Measurements from ENCODE around the gene NOL12.
"Not testable (repeated sequence)": the region's sequence is repeated elsewhere in the genome, so short reads cannot be mapped to it uniquely, and the experiment has no call there.

NOL12 gene

GRCh38 chr22:37677493-37677974, 8.6 kb upstream of the NOL12 start:
- Mint-ChIP-seq H3K27me3 (no peaks in the 10 kb centered on the region), H3K36me3 (ENCODE audit: insufficient read depth) (peaks cover 18% of the 10 kb centered on the region), H3K9me3 (no peaks in the 10 kb centered on the region), H3K27ac (ENCODE audit: low read depth) (peak overlapping the region; percentile 94), H3K4me3 (peak overlapping the region; percentile 88), H3K4me1 (peaks cover 49% of the 10 kb centered on the region)
- DNase-seq (ENCODE audit: low spot score in 2 of 2) (no peak), ATAC-seq (replicated peaks; ENCODE audit: extremely low read depth, poor library complexity, severe bottlenecking) (peak; percentile 74)

- DNase-seq (ENCODE audit: low spot score in 2 of 2) (no peak), ATAC-seq (replicated peaks; ENCODE audit: extremely low read depth, poor library complexity, severe bottlenecking) (no peak)
- peaks cover 18% of the 10 kb centered on the region for H3K36me3 Mint-ChIP-seq (ENCODE audit: insufficient read depth)
- no peak overlapping the region for H3K4me3 Mint-ChIP-seq
- peaks cover 48% of the 10 kb centered on the region for H3K4me1 Mint-ChIP-seq
- no peaks in the 10 kb centered on the region for H3K27me3 Mint-ChIP-seq
- no peaks in the 10 kb centered on the region for H3K9me3 Mint-ChIP-seq
- peak overlapping the region; percentile 94 for H3K27ac Mint-ChIP-seq (ENCODE audit: low read depth)
These were observed 7.8 kb upstream of the NOL12 start for GRCh38 chr22:37678372-37678771.

- peaks cover 18% of the 10 kb centered on the region for H3K36me3 Mint-ChIP-seq (ENCODE audit: insufficient read depth)
- H3K27me3 Mint-ChIP-seq: no peaks in the 10 kb centered on the region
- no peaks in the 10 kb centered on the region for H3K9me3 Mint-ChIP-seq
- H3K27ac Mint-ChIP-seq (ENCODE audit: low read depth): no peak overlapping the region
- ATAC-seq (replicated peaks; ENCODE audit: extremely low read depth, poor library complexity, severe bottlenecking): no peak
- peaks cover 37% of the 10 kb centered on the region for H3K4me1 Mint-ChIP-seq
- no peak for DNase-seq (ENCODE audit: low spot score in 2 of 2)
- H3K4me3 Mint-ChIP-seq: peak overlapping the region; percentile 26
These were observed 6.5 kb upstream of the NOL12 start for GRCh38 chr22:37679670-37680069.

- peaks cover 18% of the 10 kb centered on the region for H3K36me3 Mint-ChIP-seq (ENCODE audit: insufficient read depth)
- H3K27me3 Mint-ChIP-seq: no peaks in the 10 kb centered on the region
- no peak overlapping the region for H3K4me3 Mint-ChIP-seq
- peaks cover 31% of the 10 kb centered on the region for H3K4me1 Mint-ChIP-seq
- DNase-seq (ENCODE audit: low spot score in 2 of 2) (no peak), ATAC-seq (replicated peaks; ENCODE audit: extremely low read depth, poor library complexity, severe bottlenecking) (no peak)
- no peak overlapping the region for H3K27ac Mint-ChIP-seq (ENCODE audit: low read depth)
- H3K9me3 Mint-ChIP-seq: no peaks in the 10 kb centered on the region
These were observed 5.8 kb upstream of the NOL12 start for GRCh38 chr22:37680191-37680851.

- ATAC-seq (replicated peaks; ENCODE audit: extremely low read depth, poor library complexity, severe bottlenecking): no peak
- Mint-ChIP-seq H3K27ac (ENCODE audit: low read depth) (no peak overlapping the region), H3K4me3 (no peak overlapping the region)
These were observed 5.1 kb upstream of the NOL12 start for GRCh38 chr22:37681001-37681424.

GRCh38 chr22:37681556-37682049, 4.5 kb upstream of the NOL12 start:
- Mint-ChIP-seq H3K4me1 (peaks cover 29% of the 10 kb centered on the region), H3K4me3 (no peak overlapping the region), H3K27me3 (no peaks in the 10 kb centered on the region), H3K36me3 (ENCODE audit: insufficient read depth) (peaks cover 20% of the 10 kb centered on the region), H3K27ac (ENCODE audit: low read depth) (no peak overlapping the region), H3K9me3 (no peaks in the 10 kb centered on the region)
- ATAC-seq (replicated peaks; ENCODE audit: extremely low read depth, poor library complexity, severe bottlenecking) (no peak), DNase-seq (ENCODE audit: low spot score in 2 of 2) (peak; percentile 57 to 61)

More at GRCh38 chr22:37681001-37681424, 5.1 kb upstream of the NOL12 start:
- Mint-ChIP-seq H3K9me3 (no peaks in the 10 kb centered on the region), H3K27me3 (no peaks in the 10 kb centered on the region), H3K36me3 (ENCODE audit: insufficient read depth) (peaks cover 18% of the 10 kb centered on the region), H3K4me1 (peaks cover 30% of the 10 kb centered on the region)
- DNase-seq (ENCODE audit: low spot score in 2 of 2): no peak

- Mint-ChIP-seq H3K27ac (ENCODE audit: low read depth) (no peak overlapping the region), H3K9me3 (no peaks in the 10 kb centered on the region), H3K27me3 (no peaks in the 10 kb centered on the region), H3K4me1 (peaks cover 37% of the 10 kb centered on the region), H3K4me3 (peak overlapping the region; percentile 80), H3K36me3 (ENCODE audit: insufficient read depth) (peaks cover 15% of the 10 kb centered on the region)
- DNase-seq (ENCODE audit: low spot score in 2 of 2): no peak
- ATAC-seq (replicated peaks; ENCODE audit: extremely low read depth, poor library complexity, severe bottlenecking): no peak
These were observed 1.1 kb upstream of the NOL12 start for GRCh38 chr22:37684803-37685615.

GRCh38 chr22:37690407-37690806, 4.3 kb downstream of the NOL12 start:
- ATAC-seq (replicated peaks; ENCODE audit: extremely low read depth, poor library complexity, severe bottlenecking) (no peak), DNase-seq (ENCODE audit: low spot score in 2 of 2) (no peak)
- no peak overlapping the region for H3K4me3 Mint-ChIP-seq
- H3K4me1 Mint-ChIP-seq: peaks cover 26% of the 10 kb centered on the region
- H3K9me3 Mint-ChIP-seq: no peaks in the 10 kb centered on the region
- no peaks in the 10 kb centered on the region for H3K27me3 Mint-ChIP-seq
- H3K36me3 Mint-ChIP-seq (ENCODE audit: insufficient read depth): peaks cover 31% of the 10 kb centered on the region
- no peak overlapping the region for H3K27ac Mint-ChIP-seq (ENCODE audit: low read depth)

GRCh38 chr22:37690901-37691504, 4.9 kb downstream of the NOL12 start:
- ATAC-seq (replicated peaks; ENCODE audit: extremely low read depth, poor library complexity, severe bottlenecking) (no peak), DNase-seq (ENCODE audit: low spot score in 2 of 2) (no peak)
- H3K27ac Mint-ChIP-seq (ENCODE audit: low read depth): no peak overlapping the region
- no peaks in the 10 kb centered on the region for H3K27me3 Mint-ChIP-seq
- peaks cover 32% of the 10 kb centered on the region for H3K36me3 Mint-ChIP-seq (ENCODE audit: insufficient read depth)
- H3K4me1 Mint-ChIP-seq: peaks cover 23% of the 10 kb centered on the region
- H3K4me3 Mint-ChIP-seq: no peak overlapping the region
- no peaks in the 10 kb centered on the region for H3K9me3 Mint-ChIP-seq

- DNase-seq (ENCODE audit: low spot score in 2 of 2) (no peak), ATAC-seq (replicated peaks; ENCODE audit: extremely low read depth, poor library complexity, severe bottlenecking) (no peak)
- Mint-ChIP-seq H3K4me3 (no peak overlapping the region), H3K36me3 (ENCODE audit: insufficient read depth) (peaks cover 24% of the 10 kb centered on the region), H3K4me1 (peaks cover 14% of the 10 kb centered on the region), H3K9me3 (no peaks in the 10 kb centered on the region), H3K27me3 (no peaks in the 10 kb centered on the region), H3K27ac (ENCODE audit: low read depth) (no peak overlapping the region)
These were observed 6.6 kb downstream of the NOL12 start for GRCh38 chr22:37692627-37693285.

GRCh38 chr22:37694131-37694530, 8.0 kb downstream of the NOL12 start:
- ATAC-seq (replicated peaks; ENCODE audit: extremely low read depth, poor library complexity, severe bottlenecking); H3K9me3 Mint-ChIP-seq; H3K4me1 Mint-ChIP-seq; H3K27me3 Mint-ChIP-seq; DNase-seq (ENCODE audit: low spot score in 2 of 2); H3K27ac Mint-ChIP-seq (ENCODE audit: low read depth); H3K4me3 Mint-ChIP-seq: not testable (repeated sequence)
- peaks cover 24% of the 10 kb centered on the region for H3K36me3 Mint-ChIP-seq (ENCODE audit: insufficient read depth)

GRCh38 chr22:37696260-37696656, 10.1 kb downstream of the NOL12 start:
- H3K4me1 Mint-ChIP-seq; H3K27me3 Mint-ChIP-seq; DNase-seq (ENCODE audit: low spot score in 2 of 2): not testable (repeated sequence)

More at GRCh38 chr22:37696260-37696656, 10.1 kb downstream of the NOL12 start:
- H3K27ac Mint-ChIP-seq (ENCODE audit: low read depth); H3K4me3 Mint-ChIP-seq; ATAC-seq (replicated peaks; ENCODE audit: extremely low read depth, poor library complexity, severe bottlenecking); H3K9me3 Mint-ChIP-seq: not testable (repeated sequence)
- H3K36me3 Mint-ChIP-seq (ENCODE audit: insufficient read depth): peaks cover 17% of the 10 kb centered on the region
